Lower leg skin (tissue), 4 donors: ENCODE data around the gene CARMIL3. TPM values are rescaled to one million over a fixed set of nuclear protein-coding genes. Genes with fewer than 3 reads are reported as not detected.

Experiments
- DNase-seq, 2 donors: peaks; one replicate each; pipeline ENCODE4 v3.0.0-alpha.2; 2019; ENCODE audit warnings: low spot score in 2 of 2
- H3K4me3 ChIP-seq: fragments of 200-600 bp; sonication (generic); 2 replicates; pipeline ENCODE4 v1.5.1; 2017; ENCODE audit warnings: mild to moderate bottlenecking, low read depth; ENCODE audit not compliant: poor library complexity, severe bottlenecking
- CTCF ChIP-seq, 3 donors: fragments of 450-650 bp; IDR thresholded peaks; one replicate each; pipeline ENCODE4 v1.5.1; 2016; ENCODE audit warnings: antibody characterized with exemption in 3 of 3, mild to moderate bottlenecking in 3 of 3, moderate library complexity in 2 of 3
- POLR2A ChIP-seq, 2 donors: fragments of 450-650 bp; IDR thresholded peaks; one replicate each; pipeline ENCODE4 v1.6.1; 2016 to 2017; ENCODE audit warnings: antibody characterized with exemption in 2 of 2, mild to moderate bottlenecking in 1 of 2, moderate library complexity in 1 of 2
- WGBS, 2 donors: methylation state at CpG; one replicate each; pipeline ENCODE4 v1.1.5; 2018; 5-methylcytosine and 5-hydroxymethylcytosine counted together
- intact Hi-C: fragments of 100-400 bp; cut with DNase I; formaldehyde crosslinking; loops from one replicate; pipeline ENCODE4 v1.15.0; 2023; ENCODE audit warnings: low total_unique reads
- total RNA-seq, 4 donors: library from RNA; depleted of rRNA; stranded (reverse); fragments of >200 nt; gene quantifications; one replicate each; pipeline ENCODE4 v1.1.0, GENCODE V29; 2016

The CARMIL3 gene
- total RNA-seq, 4 donors from 2014 or later = 2.8 to 7.6 (median 5.2) TPM

GRCh38 chr14:24067133-24068082 is 15.6 kb downstream of the CARMIL3 start:
- no peak overlapping the region for H3K4me3 ChIP-seq
- TF ChIP-seq CTCF (IDR thresholded peaks at IDR 0.05) (no peak), POLR2A (IDR thresholded peaks at IDR 0.05) (no peak)

GRCh38 chr14:24068711-24069410 is 17.1 kb downstream of the CARMIL3 start:
- H3K4me3 ChIP-seq = no peak overlapping the region
- intact Hi-C loops = no loop called here
- no peak for TF ChIP-seq POLR2A (IDR thresholded peaks at IDR 0.05)
- no peak for TF ChIP-seq CTCF (IDR thresholded peaks at IDR 0.05)
- no peak for DNase-seq
- 86 to 87% methylated on average over 9 of the region's 10 CpGs for WGBS, 2 donors

More at GRCh38 chr14:24067133-24068082, 15.6 kb downstream of the CARMIL3 start:
- intact Hi-C loops = no loop called here
- DNase-seq = no peak
- WGBS, 2 donors = 92 to 95% methylated on average over 12 of the region's 12 CpGs

- TF ChIP-seq CTCF (IDR thresholded peaks at IDR 0.05) = no peak
- TF ChIP-seq POLR2A (IDR thresholded peaks at IDR 0.05) = no peak
- 76 to 96% methylated on average over 5 to 6 of the region's 6 CpGs for WGBS, 2 donors
- H3K4me3 ChIP-seq = no peak overlapping the region
- intact Hi-C loops = no loop called here
- no peak for DNase-seq
Measured at GRCh38 chr14:24069411-24069735, 17.6 kb downstream of the CARMIL3 start.

DNA sequence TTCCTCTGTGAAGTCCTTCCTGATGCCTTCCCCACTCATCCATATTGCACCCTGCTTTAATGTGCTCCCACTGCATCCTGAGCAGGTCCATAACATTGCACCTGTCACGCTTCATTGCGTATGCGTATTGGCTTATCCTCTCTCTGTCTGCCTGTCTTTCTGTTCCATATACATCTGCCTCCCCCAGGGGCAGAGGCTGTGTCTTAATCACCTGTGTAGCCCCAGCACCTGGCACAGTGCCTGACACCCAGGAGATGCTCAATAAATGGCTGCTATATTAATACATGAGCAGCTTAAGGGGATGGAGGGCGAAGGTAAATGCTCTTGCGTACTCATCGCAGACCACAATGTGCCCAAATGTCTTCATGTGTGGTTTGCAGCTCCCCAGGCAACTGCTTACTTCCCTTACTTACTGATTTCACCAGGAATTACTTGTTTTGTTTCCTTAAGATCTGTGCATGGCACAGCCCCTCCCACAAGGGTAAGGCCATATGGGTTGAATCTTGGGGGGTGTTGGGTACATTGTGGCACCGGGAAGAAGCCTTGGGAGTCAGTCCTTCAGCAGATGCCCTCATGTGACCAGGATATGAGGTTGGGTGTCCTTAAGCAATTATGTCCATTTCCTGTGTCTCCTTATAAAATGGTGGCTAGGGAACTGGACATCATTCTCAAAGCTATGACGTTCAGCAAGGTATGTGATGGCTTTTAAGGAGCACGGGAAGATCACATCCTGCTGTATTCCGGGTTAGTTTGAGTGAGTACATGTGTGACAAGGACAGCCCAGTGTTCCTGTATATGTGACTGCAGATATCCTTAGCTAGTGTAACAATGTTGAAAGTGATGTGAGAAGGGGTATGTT is 18.7 kb downstream of the CARMIL3 start:
- H3K4me3 ChIP-seq = no peak overlapping the region
- TF ChIP-seq POLR2A (IDR thresholded peaks at IDR 0.05) (no peak), CTCF (IDR thresholded peaks at IDR 0.05) (no peak)
- 72 to 75% methylated on average over 10 of the region's 10 CpGs for WGBS, 2 donors
- intact Hi-C loops = no loop called here
- DNase-seq = no peak

DNA sequence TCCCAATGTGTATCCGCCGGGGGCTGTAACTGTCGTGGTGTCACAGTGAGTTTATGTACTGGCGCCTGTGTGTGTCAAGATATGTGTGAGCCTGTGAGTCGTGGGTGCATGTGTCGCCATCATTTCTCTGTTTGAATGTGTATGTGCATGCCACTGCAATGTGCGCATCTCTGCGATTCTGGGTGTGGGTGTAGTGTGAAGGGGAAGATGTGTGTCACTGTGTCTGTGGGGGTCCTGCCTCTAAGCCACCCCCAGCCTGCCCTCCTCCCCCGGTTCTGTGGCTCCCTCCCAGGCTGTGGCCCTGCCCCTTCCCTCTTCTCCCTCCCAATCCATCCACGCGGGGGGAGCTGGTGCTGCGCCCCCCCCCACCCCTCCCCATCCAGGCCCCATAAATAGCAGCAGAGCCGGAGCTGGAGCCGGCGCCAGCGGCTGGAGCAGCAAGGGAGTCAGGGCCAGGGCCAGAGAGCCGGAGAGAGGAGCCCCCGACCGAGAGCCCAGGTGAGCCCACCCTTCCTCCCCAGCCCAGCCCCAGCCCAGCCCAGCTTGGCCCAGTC is 19.4 kb downstream of the CARMIL3 start, which contains the start of gene CPNE6:
Gene CPNE6 (plus strand): TSS at position 419 of the 554 bp plus-strand sequence. CDS start 1,375 bp downstream, outside the sequence.
- no peak within 1 kb of the TSS for H3K4me3 ChIP-seq
- intact Hi-C loops = no loop called here
- WGBS, 2 donors = 37 to 43% methylated on average over 15 to 16 of the region's 19 CpGs
- no peak for TF ChIP-seq CTCF (IDR thresholded peaks at IDR 0.05)
- no peak for TF ChIP-seq POLR2A (IDR thresholded peaks at IDR 0.05)
- DNase-seq = no peak
